ENCODE data around the gene ZNHIT2. TPM values are rescaled to one million over a fixed set of nuclear protein-coding genes. Genes with fewer than 3 reads are reported as not detected.
A peak's percentile ranks its signal among the peaks of the same experiment; 100 is the strongest.

The ZNHIT2 gene
- total RNA-seq, 4 donors from 2014 or later: 10.3 to 30.7 (median 24.1) TPM

DNA sequence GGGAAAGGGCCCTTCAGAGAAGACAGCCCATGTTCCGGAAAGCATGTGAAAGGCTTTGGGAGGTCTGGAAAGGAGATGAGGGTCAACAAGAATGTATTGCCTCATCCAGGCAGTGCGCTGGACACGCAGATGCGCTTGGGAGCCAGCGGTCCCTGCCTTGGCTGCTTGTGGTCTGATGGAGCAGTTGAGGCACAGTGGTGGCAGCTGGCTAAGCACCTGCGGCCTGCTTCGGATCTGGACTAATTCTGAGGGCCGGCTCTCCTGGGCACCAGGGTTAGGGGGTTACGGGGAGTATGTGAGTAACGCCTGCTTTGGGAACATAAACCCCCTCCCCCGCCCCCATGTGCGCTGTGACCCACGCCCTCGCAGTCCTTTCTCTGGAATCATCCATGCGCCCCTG, 10.4 kb downstream of the ZNHIT2 start:
- peaks cover 40 to 43% of the 10 kb centered on the region in 2 donors for H3K4me1 ChIP-seq
- H3K36me3 ChIP-seq: peaks cover 0 to 13% of the 10 kb centered on the region in 2 donors
- DNase-seq: no peak

DNA sequence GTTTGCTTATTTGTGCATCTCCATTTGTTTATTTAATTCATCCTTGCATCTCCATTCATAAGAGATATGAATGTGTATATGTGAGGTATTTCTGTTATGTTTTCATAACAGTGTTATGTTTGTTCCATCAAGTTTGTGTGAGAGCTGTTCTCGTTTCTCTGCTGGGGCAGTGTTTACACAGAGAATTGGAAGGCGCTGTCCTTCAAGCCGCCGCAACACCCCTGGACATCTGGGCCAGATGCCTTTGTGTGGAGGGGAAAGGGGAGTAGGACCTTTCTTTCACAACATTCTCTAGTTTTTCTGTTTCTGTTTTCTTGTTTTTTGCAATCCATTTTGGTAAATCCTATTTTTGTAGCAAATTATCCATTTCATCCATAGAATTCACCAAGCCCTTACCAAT, 12.9 kb downstream of the ZNHIT2 start:
- H3K9me3 ChIP-seq: no peaks in the 10 kb centered on the region
- H3K27me3 ChIP-seq: no peaks in the 10 kb centered on the region
- TF ChIP-seq POLR2A (IDR thresholded peaks at IDR 0.05): no peak
- DNase-seq (no peak), ATAC-seq (no peak)
- H3K36me3 ChIP-seq: peaks cover 0 to 13% of the 10 kb centered on the region in 2 donors
- no peak overlapping the region for H3K4me3 ChIP-seq
- in situ Hi-C loops (cut with MboI; ENCODE audit: low sequenced_read_pairs in 4 of 4) (no loop called here), intact Hi-C loops (cut with DNase I; ENCODE audit: low total_unique reads) (no loop called here)
- H3K27ac ChIP-seq: peak overlapping the region in 2 of 4 donors; percentile 50 to 68
- H3K4me1 ChIP-seq: peaks cover 35 to 39% of the 10 kb centered on the region in 2 donors

More for the DNA sequence above, 10.4 kb downstream of the ZNHIT2 start:
- Histone ChIP-seq H3K27ac (no peak overlapping the region), H3K9me3 (no peaks in the 10 kb centered on the region), H3K27me3 (no peaks in the 10 kb centered on the region), H3K4me3 (no peak overlapping the region)
- intact Hi-C loops (cut with DNase I; ENCODE audit: low total_unique reads) (no loop called here), in situ Hi-C loops (cut with MboI; ENCODE audit: low sequenced_read_pairs in 4 of 4) (no loop called here)
- TF ChIP-seq, protein P1, sequence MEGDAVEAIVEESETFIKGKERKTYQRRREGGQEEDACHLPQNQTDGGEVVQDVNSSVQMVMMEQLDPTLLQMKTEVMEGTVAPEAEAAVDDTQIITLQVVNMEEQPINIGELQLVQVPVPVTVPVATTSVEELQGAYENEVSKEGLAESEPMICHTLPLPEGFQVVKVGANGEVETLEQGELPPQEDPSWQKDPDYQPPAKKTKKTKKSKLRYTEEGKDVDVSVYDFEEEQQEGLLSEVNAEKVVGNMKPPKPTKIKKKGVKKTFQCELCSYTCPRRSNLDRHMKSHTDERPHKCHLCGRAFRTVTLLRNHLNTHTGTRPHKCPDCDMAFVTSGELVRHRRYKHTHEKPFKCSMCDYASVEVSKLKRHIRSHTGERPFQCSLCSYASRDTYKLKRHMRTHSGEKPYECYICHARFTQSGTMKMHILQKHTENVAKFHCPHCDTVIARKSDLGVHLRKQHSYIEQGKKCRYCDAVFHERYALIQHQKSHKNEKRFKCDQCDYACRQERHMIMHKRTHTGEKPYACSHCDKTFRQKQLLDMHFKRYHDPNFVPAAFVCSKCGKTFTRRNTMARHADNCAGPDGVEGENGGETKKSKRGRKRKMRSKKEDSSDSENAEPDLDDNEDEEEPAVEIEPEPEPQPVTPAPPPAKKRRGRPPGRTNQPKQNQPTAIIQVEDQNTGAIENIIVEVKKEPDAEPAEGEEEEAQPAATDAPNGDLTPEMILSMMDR (IDR thresholded peaks at IDR 0.05 in 4 of 5, conservative IDR thresholded peaks at IDR 0.05 in 1 of 5): no peak
- TF ChIP-seq POLR2A (IDR thresholded peaks at IDR 0.05): no peak
- ATAC-seq: no peak

DNA sequence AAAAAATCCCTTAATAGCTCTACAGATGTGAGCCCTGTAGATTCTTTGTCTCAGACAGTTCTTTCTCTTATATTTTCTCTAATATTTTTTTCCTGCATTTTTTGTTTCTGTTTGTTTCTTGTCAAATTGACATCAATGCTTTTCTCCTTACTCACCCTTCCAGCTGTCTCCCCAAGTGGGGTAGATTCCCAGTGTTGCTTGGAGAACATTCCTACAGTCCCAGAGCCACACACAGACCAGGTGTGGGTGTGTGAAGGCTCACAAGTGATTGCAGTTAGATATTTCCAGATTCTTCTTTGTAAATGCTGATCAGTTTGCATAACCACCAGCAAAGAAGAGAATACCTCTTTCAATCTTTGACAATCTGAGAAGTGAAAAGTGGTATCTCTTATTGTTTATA, 14.0 kb downstream of the ZNHIT2 start:
- Histone ChIP-seq H3K27me3 (no peaks in the 10 kb centered on the region), H3K36me3 (peaks cover 0 to 11% of the 10 kb centered on the region in 2 donors), H3K9me3 (no peaks in the 10 kb centered on the region), H3K4me3 (no peak overlapping the region), H3K27ac (peak overlapping the region in 3 of 4 donors; percentile 41 to 68 (median 50)), H3K4me1 (peaks cover 46 to 51% of the 10 kb centered on the region in 2 donors)
- no peak for TF ChIP-seq POLR2A (IDR thresholded peaks at IDR 0.05)
- TF ChIP-seq, protein P1 (IDR thresholded peaks at IDR 0.05 in 4 of 5, conservative IDR thresholded peaks at IDR 0.05 in 1 of 5): no peak
- in situ Hi-C loops (cut with MboI; ENCODE audit: low sequenced_read_pairs in 4 of 4): no loop called here
- DNase-seq (no peak), ATAC-seq (no peak)
- intact Hi-C loops (cut with DNase I; ENCODE audit: low total_unique reads): no loop called here

DNA sequence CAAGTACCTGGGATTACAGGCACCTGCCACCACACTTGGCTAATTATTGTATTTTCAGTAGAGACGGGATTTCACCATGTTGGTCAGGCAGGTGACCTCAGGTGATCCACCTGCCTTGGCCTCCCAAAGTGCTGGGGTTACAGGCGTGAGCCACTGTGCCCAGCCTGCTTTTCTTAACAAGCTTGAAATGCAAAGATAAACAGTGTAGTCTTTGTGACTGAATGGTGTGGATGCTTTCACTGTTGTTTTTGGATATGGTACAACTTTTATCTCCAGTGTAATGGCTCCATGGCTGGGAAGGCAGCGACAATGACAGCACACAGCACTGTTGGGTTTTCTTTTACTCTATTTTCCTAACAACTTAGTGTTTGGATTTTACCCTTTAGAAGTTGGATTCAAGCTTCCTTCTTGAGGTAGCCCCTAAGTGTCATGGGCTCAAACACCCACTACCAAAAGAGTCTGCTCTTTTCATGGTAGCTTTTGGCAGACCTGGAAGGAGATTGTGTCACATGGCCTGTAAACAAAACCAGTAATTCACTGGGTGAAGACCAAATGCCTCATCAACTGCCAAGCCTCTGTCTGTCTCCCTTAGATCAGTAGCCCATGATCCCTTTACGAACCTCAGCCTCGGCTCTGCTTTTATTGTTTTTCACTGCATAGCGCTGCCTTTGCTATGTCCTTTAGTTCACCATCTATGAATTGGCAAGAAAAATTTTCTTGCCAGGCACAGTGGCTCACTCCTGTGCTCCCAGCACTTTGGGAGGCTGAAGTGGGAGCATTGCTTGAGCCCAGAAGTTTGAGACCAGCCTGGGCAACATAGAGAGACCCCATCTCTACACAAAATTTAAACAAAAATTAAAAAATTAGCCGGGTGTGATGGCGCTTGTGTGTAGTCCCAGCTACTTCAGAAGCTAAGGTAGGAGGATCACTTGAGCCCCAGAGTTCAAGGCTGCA, 15.1 kb downstream of the ZNHIT2 start:
- DNase-seq (no peak), ATAC-seq (peak; percentile 48 to 58)
- no peak for TF ChIP-seq POLR2A (IDR thresholded peaks at IDR 0.05)
- TF ChIP-seq, protein P1 (IDR thresholded peaks at IDR 0.05 in 4 of 5, conservative IDR thresholded peaks at IDR 0.05 in 1 of 5): no peak
- intact Hi-C loops (cut with DNase I; ENCODE audit: low total_unique reads) (no loop called here), in situ Hi-C loops (cut with MboI; ENCODE audit: low sequenced_read_pairs in 4 of 4) (no loop called here)
- no peaks in the 10 kb centered on the region for H3K27me3 ChIP-seq
- H3K9me3 ChIP-seq: no peaks in the 10 kb centered on the region
- H3K27ac ChIP-seq: peak overlapping the region; percentile 50 to 68 (median 60)
- H3K36me3 ChIP-seq: peaks cover 0 to under 1% of the 10 kb centered on the region in 2 donors
- no peak overlapping the region for H3K4me3 ChIP-seq
- peaks cover 54 to 55% of the 10 kb centered on the region in 2 donors for H3K4me1 ChIP-seq

DNA sequence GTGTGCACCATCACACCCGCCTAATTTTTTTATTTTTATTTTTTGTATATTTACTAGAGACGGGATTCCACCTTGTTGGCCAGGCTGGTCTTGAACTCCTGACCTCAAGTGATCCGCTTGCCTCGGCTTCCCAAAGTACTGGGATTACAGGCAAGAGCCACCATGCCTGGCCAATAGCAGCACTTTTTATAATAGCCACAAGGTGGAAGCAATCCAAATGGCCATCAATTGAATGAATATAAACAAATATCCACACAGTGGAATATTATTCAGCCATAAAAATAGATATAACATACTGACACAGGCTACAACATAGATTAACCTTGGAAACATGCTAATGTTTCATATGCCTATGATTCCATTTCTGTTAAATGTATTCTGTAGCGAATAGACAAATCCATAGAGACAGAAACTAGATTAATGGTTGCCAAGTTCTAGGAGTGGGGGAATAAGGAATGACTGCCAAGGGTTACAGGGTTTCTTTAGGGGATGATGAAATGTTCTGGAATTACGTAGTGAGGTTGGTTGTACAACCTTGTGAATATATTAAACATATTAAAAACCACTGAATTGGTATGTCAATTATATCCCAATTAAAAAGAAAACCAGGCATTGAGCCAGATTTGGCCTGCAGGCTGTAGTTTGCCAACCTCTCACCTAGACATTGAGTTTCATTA, 16.7 kb downstream of the ZNHIT2 start:
- ATAC-seq: no peak
- H3K36me3 ChIP-seq: no peaks in the 10 kb centered on the region
- H3K4me3 ChIP-seq: no peak overlapping the region
- no peak for TF ChIP-seq POLR2A (IDR thresholded peaks at IDR 0.05)
- TF ChIP-seq, protein P1 (IDR thresholded peaks at IDR 0.05 in 4 of 5, conservative IDR thresholded peaks at IDR 0.05 in 1 of 5): no peak
- H3K9me3 ChIP-seq: no peaks in the 10 kb centered on the region
- peaks cover 61 to 63% of the 10 kb centered on the region in 2 donors for H3K4me1 ChIP-seq
- intact Hi-C loops (cut with DNase I; ENCODE audit: low total_unique reads): no loop called here
- H3K27ac ChIP-seq: peak overlapping the region; percentile 2 to 68 (median 38)
- DNase-seq: no peak
- in situ Hi-C loops (cut with MboI; ENCODE audit: low sequenced_read_pairs in 4 of 4): no loop called here
- H3K27me3 ChIP-seq: no peaks in the 10 kb centered on the region

All from gastrocnemius medialis (tissue), 4 donors.